ENCODE results near the gene FHDC1.

Gene FHDC1

DNA sequence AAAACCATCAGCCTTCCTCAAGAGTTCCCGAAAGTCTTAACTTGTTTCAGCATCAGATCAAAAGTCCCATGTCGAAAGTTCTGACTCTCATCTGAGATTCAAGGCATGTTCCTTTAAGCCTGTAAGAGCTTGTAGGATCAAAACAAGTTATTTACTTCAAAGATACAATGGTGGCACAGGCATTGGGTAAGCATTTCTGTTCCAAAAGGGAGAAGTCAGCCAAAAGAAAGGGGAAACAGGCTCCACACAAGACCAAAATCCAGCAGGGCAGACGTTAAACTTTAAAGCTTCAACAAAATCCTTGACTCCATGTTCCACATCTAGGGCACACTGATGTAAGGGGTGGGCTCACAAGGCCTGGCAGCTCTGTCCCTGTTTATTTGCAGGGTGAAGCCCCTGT lies 91.7 kb downstream of the FHDC1 start:
- DNase-seq (ENCODE audit: low read depth in 2 of 3, low spot score in 2 of 3) = no peak

DNA sequence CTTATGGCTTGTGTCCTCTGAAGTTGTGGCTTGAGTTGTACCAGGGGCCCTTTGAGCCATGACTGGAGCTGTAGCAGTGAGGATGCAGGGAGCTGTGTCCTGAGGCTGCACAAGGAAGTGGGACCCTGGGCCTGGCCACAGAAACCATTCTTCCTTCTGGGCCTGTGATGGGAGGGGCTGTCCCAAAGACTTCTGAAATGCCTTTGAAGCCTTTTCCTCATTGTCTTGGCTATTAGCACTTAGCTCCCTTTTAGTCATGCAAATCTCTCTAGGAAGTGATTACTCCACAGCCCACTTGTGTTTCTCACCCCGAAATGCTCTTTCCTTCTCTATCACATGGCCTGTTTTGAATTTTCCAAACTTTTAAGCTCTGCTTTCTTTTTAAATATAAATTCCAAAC lies 92.4 kb downstream of the FHDC1 start:
- DNase-seq (ENCODE audit: low read depth in 2 of 3, low spot score in 2 of 3) = no peak

Measured in activated CD8-positive, alpha-beta memory T cell treated with anti-CD3 and anti-CD28 coated beads for 48 hours (primary cell).